HG03103 (cell line): Measurements from ENCODE around the gene VKORC1.

ENCODE experiments used
- ATAC-seq: cut with Tn5 transposase; IDR thresholded peaks from one replicate; pipeline ENCODE4 v1.9.1; 2021; ENCODE audit warnings: low read depth; ENCODE audit not compliant: unreplicated experiment

VKORC1 gene

GRCh38 chr16:31130899-31131298, 36.3 kb upstream of the VKORC1 start:
- no peak for ATAC-seq

- no peak for ATAC-seq
These were observed 35.8 kb upstream of the VKORC1 start for GRCh38 chr16:31130336-31130891.

- no peak for ATAC-seq
These were observed 35.2 kb upstream of the VKORC1 start for GRCh38 chr16:31129568-31130335.

GRCh38 chr16:31128711-31129567, 34.3 kb upstream of the VKORC1 start:
- ATAC-seq = no peak

- ATAC-seq = no peak
These were observed 32.6 kb upstream of the VKORC1 start for GRCh38 chr16:31127182-31127581.

GRCh38 chr16:31125844-31126243, 31.2 kb upstream of the VKORC1 start:
- no peak for ATAC-seq

GRCh38 chr16:31120129-31120528, 25.5 kb upstream of the VKORC1 start:
- ATAC-seq = no peak

GRCh38 chr16:31118223-31119155, 23.9 kb upstream of the VKORC1 start:
- no peak for ATAC-seq

- peak; percentile 81 for ATAC-seq
These were observed 23.0 kb upstream of the VKORC1 start, which contains the start of gene KAT8 for GRCh38 chr16:31117384-31118222. TSS of gene KAT8 (plus strand) at chr16:31117664. CDS start at chr16:31117682, 18 bp downstream.

- ATAC-seq = no peak
These were observed 19.9 kb upstream of the VKORC1 start for GRCh38 chr16:31114468-31114867.

GRCh38 chr16:31113121-31114120, 18.8 kb upstream of the VKORC1 start:
- ATAC-seq = no peak

GRCh38 chr16:31112711-31113110, 18.1 kb upstream of the VKORC1 start:
- ATAC-seq = no peak

- ATAC-seq = no peak
These were observed 17.4 kb upstream of the VKORC1 start for GRCh38 chr16:31111881-31112466.

- no peak for ATAC-seq
These were observed 15.8 kb upstream of the VKORC1 start for GRCh38 chr16:31110106-31111034.

- ATAC-seq = no peak
These were observed 15.0 kb upstream of the VKORC1 start for GRCh38 chr16:31109622-31110021.

- ATAC-seq = no peak
These were observed 14.4 kb upstream of the VKORC1 start for GRCh38 chr16:31108794-31109558.
